Fibroblast of mammary gland (primary cell): ENCODE results near the gene MYLK2.

Source experiments
- DNase-seq: peaks from one replicate; pipeline ENCODE4 v3.0.0-alpha.2; 2010; ENCODE audit warnings: low read depth
- H3K4me3 ChIP-seq: 2 replicates; pipeline ENCODE4 v1.5.1; 2011; ENCODE audit warnings: low read depth, mild to moderate bottlenecking, low read length, moderate library complexity; ENCODE audit not compliant: control insufficient read depth
- TF ChIP-seq, protein P1 (sequence below): conservative IDR thresholded peaks from 2 replicates; pipeline ENCODE4 v1.5.1; 2011; ENCODE audit warnings: low read depth, low read length, inconsistent platforms; ENCODE audit not compliant: control insufficient read depth, insufficient read depth

Gene MYLK2

GRCh38 chr20:31821427-31821826 is 2.3 kb downstream of the MYLK2 start:
- no peak overlapping the region for H3K4me3 ChIP-seq
- no peak for DNase-seq
- TF ChIP-seq, protein P1, sequence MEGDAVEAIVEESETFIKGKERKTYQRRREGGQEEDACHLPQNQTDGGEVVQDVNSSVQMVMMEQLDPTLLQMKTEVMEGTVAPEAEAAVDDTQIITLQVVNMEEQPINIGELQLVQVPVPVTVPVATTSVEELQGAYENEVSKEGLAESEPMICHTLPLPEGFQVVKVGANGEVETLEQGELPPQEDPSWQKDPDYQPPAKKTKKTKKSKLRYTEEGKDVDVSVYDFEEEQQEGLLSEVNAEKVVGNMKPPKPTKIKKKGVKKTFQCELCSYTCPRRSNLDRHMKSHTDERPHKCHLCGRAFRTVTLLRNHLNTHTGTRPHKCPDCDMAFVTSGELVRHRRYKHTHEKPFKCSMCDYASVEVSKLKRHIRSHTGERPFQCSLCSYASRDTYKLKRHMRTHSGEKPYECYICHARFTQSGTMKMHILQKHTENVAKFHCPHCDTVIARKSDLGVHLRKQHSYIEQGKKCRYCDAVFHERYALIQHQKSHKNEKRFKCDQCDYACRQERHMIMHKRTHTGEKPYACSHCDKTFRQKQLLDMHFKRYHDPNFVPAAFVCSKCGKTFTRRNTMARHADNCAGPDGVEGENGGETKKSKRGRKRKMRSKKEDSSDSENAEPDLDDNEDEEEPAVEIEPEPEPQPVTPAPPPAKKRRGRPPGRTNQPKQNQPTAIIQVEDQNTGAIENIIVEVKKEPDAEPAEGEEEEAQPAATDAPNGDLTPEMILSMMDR: no peak

DNA sequence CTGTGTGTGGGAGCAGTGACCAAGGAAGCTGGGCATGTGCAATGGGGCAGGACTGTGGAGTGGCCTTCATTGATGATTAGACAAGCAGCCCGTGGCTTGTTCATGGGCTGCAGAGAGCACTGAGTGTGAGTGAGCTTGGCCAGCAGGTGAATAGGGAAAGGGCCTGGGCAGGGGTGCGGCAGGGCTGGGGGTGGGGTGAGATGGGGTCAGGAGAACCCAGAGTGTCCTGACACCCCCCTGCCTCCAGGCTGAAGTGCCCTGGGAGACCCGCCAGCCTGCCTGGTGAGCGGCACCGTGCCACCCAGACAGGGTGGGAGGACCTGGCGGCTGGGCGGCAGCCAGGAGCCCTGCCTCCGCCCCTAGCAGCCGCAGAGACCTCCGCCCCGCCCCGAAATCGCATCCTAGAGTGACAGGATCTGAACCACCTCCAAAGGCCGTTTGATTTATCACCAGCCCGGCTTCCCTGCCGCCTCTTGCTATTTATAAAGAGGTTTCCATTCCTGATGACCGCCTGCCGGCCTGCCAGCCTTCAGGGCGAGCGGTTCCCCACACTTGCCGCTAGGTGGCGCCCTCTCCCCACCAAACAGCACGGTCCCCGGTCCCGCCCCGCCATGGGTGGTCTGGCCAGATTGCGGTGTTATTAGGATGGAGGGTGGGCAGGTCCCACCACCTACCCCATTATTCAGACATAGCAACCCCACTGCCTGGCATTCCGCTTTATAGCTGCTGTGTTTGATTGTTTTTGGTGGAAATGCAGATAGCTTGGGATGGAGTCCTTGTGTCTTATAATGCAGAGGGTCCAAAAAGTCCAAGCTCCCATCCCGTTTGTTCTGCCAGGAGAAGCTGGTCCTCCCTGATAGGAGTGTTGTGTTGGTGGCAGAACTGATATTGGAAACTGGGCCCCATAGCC is 3.5 kb downstream of the MYLK2 start:
- DNase-seq: peak; percentile 48
- TF ChIP-seq, protein P1: peak; percentile 83
- no peak overlapping the region for H3K4me3 ChIP-seq

DNA sequence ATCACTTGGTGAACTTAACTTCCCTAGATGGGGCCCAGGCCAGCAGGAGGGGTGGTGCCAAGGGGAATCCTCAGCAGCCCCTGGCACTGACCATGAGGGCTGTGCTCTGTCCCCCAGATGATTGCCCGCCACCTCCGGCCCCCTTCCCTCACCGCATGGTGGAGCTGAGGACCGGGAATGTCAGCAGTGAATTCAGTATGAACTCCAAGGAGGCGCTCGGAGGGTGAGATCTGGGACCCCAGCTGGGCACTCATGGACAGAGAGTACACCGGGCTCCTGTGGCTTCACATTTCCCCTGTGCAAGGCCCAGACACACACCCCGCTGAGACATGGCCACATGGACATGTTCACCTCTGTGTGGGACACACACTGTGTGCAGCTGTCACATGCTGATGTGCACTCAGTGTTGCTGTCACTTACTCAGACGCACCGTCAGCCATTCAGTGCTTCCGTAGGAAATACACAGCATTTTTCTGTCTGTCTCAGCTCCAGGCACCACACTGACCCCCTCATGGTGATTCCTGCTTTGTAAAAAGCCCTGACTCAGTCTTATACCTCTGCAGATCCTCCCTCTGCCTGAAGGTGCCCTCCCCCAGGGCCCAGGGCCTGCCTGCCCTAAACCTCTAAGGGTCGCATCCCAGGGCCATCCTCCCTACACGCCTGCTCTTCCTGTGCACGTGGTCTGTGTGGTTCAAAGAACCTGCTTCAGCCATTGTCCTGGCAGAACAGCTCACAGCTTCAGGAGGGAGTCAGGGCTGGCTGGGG is 4.4 kb downstream of the MYLK2 start:
- TF ChIP-seq, protein P1: no peak
- no peak overlapping the region for H3K4me3 ChIP-seq
- DNase-seq: no peak

- no peak overlapping the region for H3K4me3 ChIP-seq
- TF ChIP-seq, protein P1: no peak
- no peak for DNase-seq
Measured at GRCh38 chr20:31824125-31824485, 4.9 kb downstream of the MYLK2 start.

GRCh38 chr20:31824554-31825313 is 5.6 kb downstream of the MYLK2 start:
- TF ChIP-seq, protein P1: no peak
- no peak overlapping the region for H3K4me3 ChIP-seq
- no peak for DNase-seq

- no peak for DNase-seq
- TF ChIP-seq, protein P1: no peak
- H3K4me3 ChIP-seq: no peak overlapping the region
Measured at GRCh38 chr20:31826074-31826473, 6.9 kb downstream of the MYLK2 start.
